Measurements from ENCODE around the gene THRSP. TPM values are rescaled to one million over a fixed set of nuclear protein-coding genes. Genes with fewer than 3 reads are reported as not detected.

Gene THRSP
- total and polyA plus RNA-seq, 2 of the 4 experiments (the other 2 are of a cell fraction) = not detected

DNA sequence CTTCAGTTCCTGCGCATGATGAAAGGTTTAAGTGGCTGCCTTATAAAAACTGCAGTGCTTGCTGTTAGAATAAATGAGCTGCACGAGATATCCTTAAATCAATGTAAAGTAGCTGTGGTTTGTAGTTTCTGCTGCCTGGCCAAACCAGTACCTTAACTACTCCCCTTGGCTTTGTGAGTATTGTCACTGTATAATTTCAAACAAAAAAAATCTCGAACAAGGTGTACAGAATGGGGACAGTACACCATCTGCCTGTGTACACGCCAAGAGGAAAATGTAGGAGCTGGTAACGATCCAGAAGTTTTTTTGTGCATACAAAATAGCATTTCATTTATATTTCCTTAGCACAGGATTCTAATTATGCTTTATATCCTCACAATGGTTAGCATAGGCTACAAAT, 36.6 kb downstream of the THRSP start:
- Histone ChIP-seq H2BK5ac (ENCODE audit: low read depth, low read length, poor library complexity, severe bottlenecking) (no peak overlapping the region), H2BK120ac (ENCODE audit: low read depth, low read length) (no peak overlapping the region), H3K79me1 (ENCODE audit: low read depth in 1 of 2, low read length in 2 of 2) (no peaks in the 10 kb centered on the region), H3K9ac (ENCODE audit: low read depth, low read length) (no peak overlapping the region), H3K9me3 (ENCODE audit: control insufficient read depth, insufficient read depth, low read length) (no peaks in the 10 kb centered on the region), H4K8ac (ENCODE audit: low read depth in 2 of 2, low read length in 2 of 2) (no peak overlapping the region), H3K9me1 (ENCODE audit: insufficient read depth, low read length) (no peaks in the 10 kb centered on the region), H3K4ac (ENCODE audit: low read depth, low read length) (no peak overlapping the region), H3K27ac (ENCODE audit: insufficient read depth, low read length) (no peak overlapping the region), H2AFZ (replicated peaks; ENCODE audit: low read length, poor library complexity) (no peak overlapping the region), H2BK15ac (ENCODE audit: low read depth, low read length) (no peak overlapping the region), H4K91ac (ENCODE audit: insufficient read depth, low read depth, low read length) (no peak overlapping the region), H3K4me2 (ENCODE audit: low read depth, low read length) (no peak overlapping the region), H3K27me3 (ENCODE audit: control insufficient read depth, insufficient read depth, low read length) (no peaks in the 10 kb centered on the region), H2AK5ac (ENCODE audit: low read depth, low read length) (no peak overlapping the region), H3K4me1 (ENCODE audit: control insufficient read depth, insufficient read depth, low read length) (peaks cover 4% of the 10 kb centered on the region), H3K18ac (ENCODE audit: low read depth, low read length) (no peak overlapping the region), H3K4me3 (ENCODE audit: insufficient read depth, low read depth, low read length) (no peak overlapping the region), H3K56ac (ENCODE audit: extremely low read depth, insufficient read depth, low read length) (no peak overlapping the region), H4K5ac (ENCODE audit: low read depth, low read length) (no peak overlapping the region), H3K14ac (replicated peaks; ENCODE audit: low read depth, low read length) (no peak overlapping the region), H3K23ac (ENCODE audit: low read depth, low read length) (no peak overlapping the region), H4K20me1 (ENCODE audit: insufficient read depth, low read length) (no peaks in the 10 kb centered on the region), H2AK9ac (replicated peaks; ENCODE audit: low read depth, low read length, poor library complexity) (no peak overlapping the region), H3K36me3 (ENCODE audit: control insufficient read depth, insufficient read depth, low read length) (peaks cover 17% of the 10 kb centered on the region), H2BK20ac (ENCODE audit: low read depth, low read length) (no peak overlapping the region)
- ChIA-PET POLR2A (ENCODE audit: unreplicated experiment) (no interaction called here), CTCF (no interaction called here)
- TF ChIP-seq MAZ (IDR thresholded peaks at IDR 0.05; ENCODE audit: borderline replicate concordance, low read depth, low read length) = no peak
- TF ChIP-seq CEBPB (IDR thresholded peaks at IDR 0.05; ENCODE audit: low read depth, low read length) = no peak
- no peak for TF ChIP-seq BHLHE40 (IDR thresholded peaks at IDR 0.05; ENCODE audit: low read depth, low read length)
- no peak for TF ChIP-seq MXI1 (IDR thresholded peaks at IDR 0.05; ENCODE audit: borderline replicate concordance, low read depth, low read length)
- no peak for TF ChIP-seq CHD1 (IDR thresholded peaks at IDR 0.05; ENCODE audit: low read depth, low read length)
- TF ChIP-seq FOS (IDR thresholded peaks at IDR 0.05; ENCODE audit: low read depth, low read length) = no peak
- TF ChIP-seq, protein P1, sequence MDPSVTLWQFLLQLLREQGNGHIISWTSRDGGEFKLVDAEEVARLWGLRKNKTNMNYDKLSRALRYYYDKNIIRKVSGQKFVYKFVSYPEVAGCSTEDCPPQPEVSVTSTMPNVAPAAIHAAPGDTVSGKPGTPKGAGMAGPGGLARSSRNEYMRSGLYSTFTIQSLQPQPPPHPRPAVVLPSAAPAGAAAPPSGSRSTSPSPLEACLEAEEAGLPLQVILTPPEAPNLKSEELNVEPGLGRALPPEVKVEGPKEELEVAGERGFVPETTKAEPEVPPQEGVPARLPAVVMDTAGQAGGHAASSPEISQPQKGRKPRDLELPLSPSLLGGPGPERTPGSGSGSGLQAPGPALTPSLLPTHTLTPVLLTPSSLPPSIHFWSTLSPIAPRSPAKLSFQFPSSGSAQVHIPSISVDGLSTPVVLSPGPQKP (IDR thresholded peaks at IDR 0.05; ENCODE audit: borderline replicate concordance, low read depth, low read length) = no peak
- TF ChIP-seq NFE2L2 (IDR thresholded peaks at IDR 0.05; ENCODE audit: low read depth, low read length) = no peak
- in situ Hi-C loops (cut with MboI; ENCODE audit: low sequenced_read_pairs) = no loop called here
- intact Hi-C loops (cut with micrococcal nuclease) = no loop called here
- DNase-seq (no peak), ATAC-seq (ENCODE audit: low read depth) (no peak)
- WGBS, 2 experiments (ENCODE audit: extremely low coverage in 2 of 2, insufficient read length in 1 of 2) = no CpG with 5 or more reads among the region's 5 CpGs
- BruUV-seq (replicated peaks) = no TSS peak
- dilution Hi-C loops (cut with HindIII; ENCODE audit: low sequenced_read_pairs, unreplicated experiment) = no loop called here

Measured in IMR-90 (cell line).